Lower leg skin (tissue), 3 donors: ENCODE measurements around the gene SPIRE1.

Experiments
- POLR2A ChIP-seq, 2 donors: fragments of 450-650 bp; IDR thresholded peaks; one replicate each; pipeline ENCODE4 v1.6.1; 2016 to 2017; ENCODE audit warnings: antibody characterized with exemption in 2 of 2, mild to moderate bottlenecking in 1 of 2, moderate library complexity in 1 of 2
- TF ChIP-seq, protein P1 (sequence below), 3 donors: fragments of 450-650 bp; IDR thresholded peaks; one replicate each; pipeline ENCODE4 v1.5.1; 2016; ENCODE audit warnings: antibody characterized with exemption in 3 of 3, mild to moderate bottlenecking in 3 of 3, moderate library complexity in 2 of 3

DNA sequence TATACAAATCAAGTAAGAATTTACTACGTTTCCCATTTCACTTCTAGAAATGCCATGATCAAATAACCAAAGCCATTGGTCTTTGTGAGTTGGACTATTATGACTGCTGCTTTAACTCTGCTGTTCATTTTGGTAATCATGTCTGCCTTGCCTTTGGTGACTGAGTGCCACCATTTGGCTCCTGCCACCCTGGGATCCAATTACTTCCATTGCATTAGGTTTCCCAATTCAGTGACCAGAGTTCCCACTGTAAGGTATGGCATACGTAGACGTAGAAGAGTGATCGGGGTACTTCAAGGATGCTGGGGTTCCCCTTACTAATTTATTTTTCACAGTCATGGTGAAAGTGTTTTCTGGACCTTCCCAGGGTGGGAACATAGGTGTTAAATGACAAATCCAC lies 90.1 kb downstream of the SPIRE1 start:
- no peak for TF ChIP-seq POLR2A (IDR thresholded peaks at IDR 0.05)
- TF ChIP-seq, protein P1, sequence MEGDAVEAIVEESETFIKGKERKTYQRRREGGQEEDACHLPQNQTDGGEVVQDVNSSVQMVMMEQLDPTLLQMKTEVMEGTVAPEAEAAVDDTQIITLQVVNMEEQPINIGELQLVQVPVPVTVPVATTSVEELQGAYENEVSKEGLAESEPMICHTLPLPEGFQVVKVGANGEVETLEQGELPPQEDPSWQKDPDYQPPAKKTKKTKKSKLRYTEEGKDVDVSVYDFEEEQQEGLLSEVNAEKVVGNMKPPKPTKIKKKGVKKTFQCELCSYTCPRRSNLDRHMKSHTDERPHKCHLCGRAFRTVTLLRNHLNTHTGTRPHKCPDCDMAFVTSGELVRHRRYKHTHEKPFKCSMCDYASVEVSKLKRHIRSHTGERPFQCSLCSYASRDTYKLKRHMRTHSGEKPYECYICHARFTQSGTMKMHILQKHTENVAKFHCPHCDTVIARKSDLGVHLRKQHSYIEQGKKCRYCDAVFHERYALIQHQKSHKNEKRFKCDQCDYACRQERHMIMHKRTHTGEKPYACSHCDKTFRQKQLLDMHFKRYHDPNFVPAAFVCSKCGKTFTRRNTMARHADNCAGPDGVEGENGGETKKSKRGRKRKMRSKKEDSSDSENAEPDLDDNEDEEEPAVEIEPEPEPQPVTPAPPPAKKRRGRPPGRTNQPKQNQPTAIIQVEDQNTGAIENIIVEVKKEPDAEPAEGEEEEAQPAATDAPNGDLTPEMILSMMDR (IDR thresholded peaks at IDR 0.05): no peak
